RPMI7951 (cell line): ENCODE data around the gene STARD10. TPM values are rescaled to one million over a fixed set of nuclear protein-coding genes. Genes with fewer than 3 reads are reported as not detected.

Source experiments
- DNase-seq: peaks from one replicate; pipeline ENCODE4 v3.0.0-alpha.2; 2012; ENCODE audit warnings: low read depth
- total RNA-seq: library from RNA; depleted of rRNA; stranded (reverse); fragments of >200 nt; shearing (Covaris generic); gene quantifications from 2 replicates; pipeline ENCODE4 v1.2.3, GENCODE V29; 2014

STARD10 gene
- total RNA-seq, 1 experiment from 2014 or later, result 24.8 TPM

GRCh38 chr11:72780296-72781062 lies 13.4 kb downstream of the STARD10 start:
- DNase-seq, result no peak

GRCh38 chr11:72779495-72780128 lies 14.2 kb downstream of the STARD10 start:
- DNase-seq, result no peak

- DNase-seq, result no peak
Observed at GRCh38 chr11:72778535-72779494, 15.0 kb downstream of the STARD10 start.

- no peak for DNase-seq
Observed at GRCh38 chr11:72777755-72778278, 16.0 kb downstream of the STARD10 start.

- DNase-seq, result no peak
Observed at GRCh38 chr11:72776844-72777754, 16.7 kb downstream of the STARD10 start.

- DNase-seq, result no peak
Observed at GRCh38 chr11:72776117-72776843, 17.6 kb downstream of the STARD10 start.

GRCh38 chr11:72775288-72776110 lies 18.3 kb downstream of the STARD10 start:
- DNase-seq, result no peak

- no peak for DNase-seq
Observed at GRCh38 chr11:72774499-72774898, 19.3 kb downstream of the STARD10 start.

- DNase-seq, result no peak
Observed at GRCh38 chr11:72773696-72774095, 20.2 kb downstream of the STARD10 start.

- peak; percentile 83 for DNase-seq
Observed at GRCh38 chr11:72773291-72773690, 20.6 kb downstream of the STARD10 start.

GRCh38 chr11:72772059-72772458 lies 21.8 kb downstream of the STARD10 start:
- DNase-seq, result no peak

- DNase-seq, result peak; percentile 62
Observed at GRCh38 chr11:72771507-72771906, 22.3 kb downstream of the STARD10 start.

GRCh38 chr11:72770799-72771198 lies 23.0 kb downstream of the STARD10 start:
- no peak for DNase-seq

- no peak for DNase-seq
Observed at GRCh38 chr11:72769680-72770079, 24.2 kb downstream of the STARD10 start.

- DNase-seq, result no peak
Observed at GRCh38 chr11:72768581-72768980, 25.3 kb downstream of the STARD10 start.

- no peak for DNase-seq
Observed at GRCh38 chr11:72767203-72768062, 26.4 kb downstream of the STARD10 start.

- no peak for DNase-seq
Observed at GRCh38 chr11:72766152-72766902, 27.5 kb downstream of the STARD10 start.

GRCh38 chr11:72764503-72764902 lies 29.3 kb downstream of the STARD10 start:
- DNase-seq, result no peak
